NCI-H82 treated with DMSO at 0.1 percent for 48 hours (cell line): ENCODE data around the gene ARHGAP1.
A peak's percentile ranks its signal among the peaks of the same experiment; 100 is the strongest.

ENCODE experiments used
- DNase-seq: peaks from one replicate; lab custom pipeline; 2025; ENCODE audit not compliant: unreplicated experiment; lab: John Stamatoyannopoulos, UW

Gene ARHGAP1

GRCh38 chr11:46700241-46701077 is at the start of gene ARHGAP1, which contains the start of gene ZNF408:
ARHGAP1 (minus strand) TSS chr11:46700619; CDS start chr11:46696107, 4,512 bp downstream.
ZNF408 (plus strand) TSS chr11:46701031; CDS start chr11:46701048, 17 bp downstream.
- peak; percentile 94 for DNase-seq

DNA sequence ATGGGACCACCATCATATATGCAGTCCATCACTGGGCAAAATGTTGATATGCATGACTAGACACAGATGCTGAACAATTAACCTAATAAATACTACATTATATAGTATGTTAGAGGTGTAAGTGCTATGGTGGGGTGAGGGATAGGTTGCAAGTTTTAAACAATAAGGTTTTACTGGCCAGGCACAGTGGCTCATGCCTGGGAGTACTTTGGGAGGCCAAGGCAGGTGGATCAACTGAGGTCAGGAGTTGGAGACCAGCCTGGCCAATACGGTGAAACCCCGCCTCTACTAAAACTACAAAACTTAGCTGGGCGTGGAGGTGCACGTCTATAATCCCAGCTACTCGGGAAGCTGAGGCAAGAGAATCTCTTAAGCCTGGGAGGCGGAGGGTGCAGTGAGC is 46.7 kb upstream of the ARHGAP1 start:
- no peak for DNase-seq

DNA sequence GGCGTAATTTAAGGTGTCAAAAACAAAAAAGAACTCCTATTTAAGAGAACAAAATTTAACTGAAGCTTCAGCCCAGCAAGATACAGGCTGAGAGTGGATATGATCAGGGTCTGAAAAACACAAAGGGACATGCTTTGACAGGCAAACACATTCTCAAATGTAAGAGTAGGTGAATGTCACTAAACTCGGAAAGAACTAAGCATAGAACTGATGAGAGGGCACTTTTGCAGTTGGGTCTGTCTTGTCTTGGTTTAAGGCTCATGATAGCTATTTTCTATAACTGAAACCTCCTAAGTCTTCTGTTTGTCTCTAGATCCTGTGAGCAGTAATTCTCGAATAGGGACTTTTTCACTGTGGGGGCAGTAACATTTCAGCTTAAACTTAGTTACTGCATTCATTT is 45.6 kb upstream of the ARHGAP1 start:
- DNase-seq = no peak

- DNase-seq = no peak
Measured at GRCh38 chr11:46745328-46745727, 44.9 kb upstream of the ARHGAP1 start.

DNA sequence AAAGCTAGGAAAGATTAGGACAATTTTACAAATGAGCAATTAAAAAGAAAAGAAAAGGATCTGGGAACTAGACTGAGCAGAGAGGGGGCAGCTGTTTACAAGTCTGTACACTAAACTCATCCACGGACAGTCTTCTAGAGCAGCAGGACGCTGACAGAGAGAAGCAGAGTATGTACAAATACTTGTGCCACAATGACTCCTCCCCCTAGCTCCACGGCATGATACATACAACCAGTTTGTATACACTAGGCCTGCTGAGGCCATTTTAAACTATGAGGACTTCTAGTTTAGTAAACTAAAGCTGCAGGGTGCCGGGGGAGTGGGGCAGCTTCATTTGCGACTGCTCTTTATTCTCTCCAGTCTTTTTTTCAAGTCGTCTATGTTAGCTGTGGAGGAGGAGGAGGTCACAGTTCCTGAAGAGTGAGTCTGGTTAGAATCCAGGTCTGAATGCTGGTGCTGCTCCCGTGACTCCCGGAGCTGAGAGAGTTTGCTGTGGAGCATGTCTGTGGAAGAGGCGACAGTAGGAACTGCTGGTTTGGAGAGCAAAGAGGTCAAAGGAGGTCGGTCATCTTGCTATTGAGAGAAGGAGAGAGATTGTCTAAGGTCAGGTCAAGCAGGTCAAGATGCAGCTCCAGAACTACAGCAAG is 43.4 kb upstream of the ARHGAP1 start:
- DNase-seq = no peak

- no peak for DNase-seq
Measured at GRCh38 chr11:46743043-46743442, 42.6 kb upstream of the ARHGAP1 start.

DNA sequence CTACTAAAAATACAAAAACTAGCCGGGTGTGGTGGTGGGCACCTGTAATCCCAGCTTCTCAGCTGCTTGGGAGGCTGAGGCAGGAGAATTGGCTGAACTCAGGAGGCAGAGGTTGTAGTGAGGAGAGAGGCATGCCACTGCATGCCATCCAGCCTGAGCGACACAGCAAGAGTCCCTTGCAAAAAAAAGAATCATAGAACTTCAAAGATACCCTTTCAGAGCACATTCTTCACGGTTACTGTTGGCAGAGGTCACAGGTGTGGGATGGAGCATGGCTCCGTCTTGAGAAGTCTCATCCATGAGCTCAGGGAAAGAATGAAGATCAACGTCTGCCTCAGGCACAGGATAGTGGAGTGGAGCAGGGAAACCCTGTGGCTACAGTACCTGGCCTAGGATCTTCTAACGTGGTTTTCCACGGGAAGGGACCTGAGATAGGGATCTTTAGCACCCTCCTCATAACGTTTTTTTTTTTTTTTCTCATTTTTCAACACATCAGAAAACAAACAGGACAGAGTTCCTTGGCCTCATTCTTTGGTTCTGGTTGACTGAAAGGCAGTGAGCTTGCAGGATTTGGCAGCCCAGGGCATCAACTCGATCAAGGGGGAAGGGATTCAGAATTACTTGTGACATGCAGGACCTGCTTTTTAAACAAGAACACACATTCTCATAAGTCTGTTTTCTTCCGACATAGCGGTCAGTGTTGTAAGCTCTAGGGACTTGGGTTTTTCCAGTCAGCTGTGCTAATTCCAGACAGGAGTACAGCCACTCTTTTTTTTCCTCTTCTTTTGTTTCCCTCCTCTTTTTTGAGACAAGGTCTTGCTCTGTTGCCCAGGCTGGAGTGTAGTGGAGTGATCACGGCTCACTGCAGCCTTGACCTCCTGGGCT is 41.4 kb upstream of the ARHGAP1 start:
- no peak for DNase-seq

DNA sequence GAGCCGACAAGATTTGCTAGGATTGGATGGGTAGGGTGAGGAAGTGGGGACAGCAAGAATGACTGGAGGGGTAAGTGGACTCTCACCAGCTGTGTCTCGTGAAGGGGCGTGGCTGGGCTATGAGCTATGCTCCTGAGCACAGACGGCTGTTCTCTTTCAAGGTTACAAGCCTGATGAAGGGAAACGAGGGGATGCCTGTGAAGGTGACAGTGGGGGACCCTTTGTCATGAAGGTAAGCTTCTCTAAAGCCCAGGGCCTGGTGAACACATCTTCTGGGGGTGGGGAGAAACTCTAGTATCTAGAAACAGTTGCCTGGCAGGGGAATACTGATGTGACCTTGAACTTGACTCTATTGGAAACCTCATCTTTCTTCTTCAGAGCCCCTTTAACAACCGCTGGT is 38.5 kb upstream of the ARHGAP1 start:
- DNase-seq = no peak

GRCh38 chr11:46737699-46738098 is 37.3 kb upstream of the ARHGAP1 start:
- no peak for DNase-seq

DNA sequence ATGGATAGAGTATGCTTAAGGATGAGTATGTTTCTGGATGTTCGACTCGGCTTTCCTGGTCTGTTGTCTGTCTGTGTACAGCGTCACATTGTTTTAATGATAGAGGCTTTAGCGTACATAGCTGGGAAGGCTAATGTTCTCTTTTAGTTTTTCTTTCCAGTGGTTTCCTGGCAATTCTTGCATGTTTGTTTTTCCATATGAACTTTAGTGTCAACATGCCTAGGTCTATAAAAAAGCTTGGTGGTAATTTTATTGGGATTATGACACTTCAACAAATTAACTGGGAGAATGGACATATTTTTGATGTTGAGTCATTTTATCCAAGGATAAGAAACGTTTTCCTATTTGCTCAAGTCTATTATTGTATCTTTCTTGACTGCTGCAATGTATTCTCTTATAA is 36.2 kb upstream of the ARHGAP1 start:
- DNase-seq = no peak

DNA sequence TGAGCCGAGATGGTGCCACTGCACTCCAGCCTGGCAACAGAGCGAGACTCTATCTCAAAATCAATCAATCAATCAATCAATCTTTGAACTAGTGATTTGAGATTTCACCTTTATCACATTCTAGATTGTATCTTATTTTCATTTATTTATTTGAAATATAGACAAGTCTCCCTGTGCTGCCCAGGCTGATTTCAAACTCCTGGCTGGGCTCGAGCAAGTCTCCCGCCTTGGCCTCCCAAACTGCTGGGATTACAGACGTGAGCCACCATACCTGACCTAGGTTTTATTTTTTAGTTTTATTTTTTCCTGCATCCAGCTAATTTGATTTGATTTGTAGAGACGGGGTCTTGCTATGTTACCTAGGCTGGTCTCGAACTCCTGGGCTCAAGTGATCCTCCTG is 35.7 kb upstream of the ARHGAP1 start:
- no peak for DNase-seq

- no peak for DNase-seq
Measured at GRCh38 chr11:46733234-46733633, 32.8 kb upstream of the ARHGAP1 start.

- DNase-seq = no peak
Measured at GRCh38 chr11:46731545-46731944, 31.1 kb upstream of the ARHGAP1 start.

- no peak for DNase-seq
Measured at GRCh38 chr11:46729110-46730027, 28.9 kb upstream of the ARHGAP1 start.

GRCh38 chr11:46728659-46729040 is 28.2 kb upstream of the ARHGAP1 start:
- no peak for DNase-seq

DNA sequence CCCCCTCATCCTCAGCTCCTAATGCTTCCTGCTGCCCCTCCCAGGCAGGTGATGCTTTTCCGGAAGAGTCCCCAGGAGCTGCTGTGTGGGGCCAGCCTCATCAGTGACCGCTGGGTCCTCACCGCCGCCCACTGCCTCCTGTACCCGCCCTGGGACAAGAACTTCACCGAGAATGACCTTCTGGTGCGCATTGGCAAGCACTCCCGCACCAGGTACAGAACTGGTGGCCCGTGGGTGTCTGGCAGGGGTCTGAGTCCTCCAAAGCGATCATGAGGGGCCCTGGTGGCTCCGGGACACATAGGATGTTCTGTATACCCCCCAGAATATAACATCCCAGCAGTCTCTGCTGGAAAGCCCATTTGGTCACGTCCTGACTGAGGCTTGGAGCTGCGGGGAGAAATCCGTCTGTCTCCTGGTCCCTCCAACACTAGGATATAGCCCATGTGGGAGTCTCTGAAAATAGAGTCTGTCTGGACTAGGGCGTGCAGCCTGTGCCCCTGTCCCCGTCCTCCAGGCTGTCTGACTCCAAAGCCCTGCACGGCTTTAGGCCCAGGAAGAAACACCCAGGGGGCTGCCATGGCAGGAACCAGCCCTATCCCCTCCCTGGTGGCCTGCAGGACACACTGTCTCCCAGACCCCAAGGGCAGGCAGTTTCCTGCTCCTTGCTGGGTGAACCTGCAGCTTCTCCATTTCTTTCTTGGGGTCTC is 27.7 kb upstream of the ARHGAP1 start:
- no peak for DNase-seq

GRCh38 chr11:46726206-46726862 is 25.9 kb upstream of the ARHGAP1 start:
- no peak for DNase-seq

GRCh38 chr11:46725338-46726205 is 25.2 kb upstream of the ARHGAP1 start:
- no peak for DNase-seq
